Bronchial epithelial cell (primary cell): Measurements from ENCODE around the gene ELK4. TPM values are rescaled to one million over a fixed set of nuclear protein-coding genes. Genes with fewer than 3 reads are reported as not detected.

ENCODE experiments used
- DNase-seq: peaks from one replicate; pipeline ENCODE4 v3.0.0-alpha.2; 2010; ENCODE audit warnings: low read depth
- FAIRE-seq: peaks from 2 replicates; lab custom pipeline; 2011; peaks lifted over from hg19 to GRCh38; lab: Jason Lieb, UNC
- H3K27me3 ChIP-seq: 2 replicates; pipeline ENCODE4 v1.5.1; 2011; ENCODE audit warnings: low read length; ENCODE audit not compliant: control insufficient read depth, insufficient read depth
- H3K36me3 ChIP-seq: 2 replicates; pipeline ENCODE4 v1.5.1; 2011; ENCODE audit warnings: low read length; ENCODE audit not compliant: control insufficient read depth, insufficient read depth
- H3K4me3 ChIP-seq: 2 replicates; pipeline ENCODE4 v1.5.1; 2011; ENCODE audit warnings: mild to moderate bottlenecking, low read depth, low read length, control low read depth
- CTCF ChIP-seq: IDR thresholded peaks from 2 replicates; pipeline ENCODE4 v1.5.1; 2011; ENCODE audit warnings: mild to moderate bottlenecking, moderate library complexity, low read length, control low read depth, inconsistent platforms; ENCODE audit not compliant: insufficient read depth, severe bottlenecking
- total RNA-seq: library from RNA; depleted of rRNA; stranded (reverse); fragments of >200 nt; gene quantifications from 2 replicates; pipeline ENCODE4 v1.2.1, GENCODE V29; 2014

ELK4 gene
- total RNA-seq, 1 donor from 2014 or later: 10.8 TPM

GRCh38 chr1:205676597-205676996 lies 44.8 kb upstream of the ELK4 start:
- no peaks in the 10 kb centered on the region for H3K36me3 ChIP-seq
- FAIRE-seq: no peak
- no peak for DNase-seq
- no peaks in the 10 kb centered on the region for H3K27me3 ChIP-seq
- no peak for TF ChIP-seq CTCF
- no peak overlapping the region for H3K4me3 ChIP-seq

DNA sequence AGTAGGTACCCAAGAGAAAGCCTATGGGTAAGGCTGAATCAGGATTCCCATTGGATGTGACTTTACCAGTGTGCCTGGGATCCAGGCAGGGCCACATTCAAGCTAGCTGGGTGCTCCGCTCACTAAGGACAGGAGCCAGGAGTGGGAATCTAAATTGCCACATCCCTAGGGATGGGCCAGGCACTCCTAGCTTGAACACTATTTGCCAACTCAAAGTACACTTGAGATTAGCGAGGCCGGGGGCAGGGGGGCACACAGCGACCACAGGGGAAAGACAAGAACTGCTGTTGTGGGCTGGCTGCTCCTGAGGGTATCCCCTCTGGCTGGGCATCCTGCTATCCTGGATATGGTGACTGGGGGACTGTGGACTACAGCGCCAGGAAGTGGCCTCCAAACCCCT lies 44.2 kb upstream of the ELK4 start:
- DNase-seq (no peak), FAIRE-seq (no peak)
- H3K36me3 ChIP-seq: no peaks in the 10 kb centered on the region
- no peak overlapping the region for H3K4me3 ChIP-seq
- H3K27me3 ChIP-seq: no peaks in the 10 kb centered on the region
- no peak for TF ChIP-seq CTCF

DNA sequence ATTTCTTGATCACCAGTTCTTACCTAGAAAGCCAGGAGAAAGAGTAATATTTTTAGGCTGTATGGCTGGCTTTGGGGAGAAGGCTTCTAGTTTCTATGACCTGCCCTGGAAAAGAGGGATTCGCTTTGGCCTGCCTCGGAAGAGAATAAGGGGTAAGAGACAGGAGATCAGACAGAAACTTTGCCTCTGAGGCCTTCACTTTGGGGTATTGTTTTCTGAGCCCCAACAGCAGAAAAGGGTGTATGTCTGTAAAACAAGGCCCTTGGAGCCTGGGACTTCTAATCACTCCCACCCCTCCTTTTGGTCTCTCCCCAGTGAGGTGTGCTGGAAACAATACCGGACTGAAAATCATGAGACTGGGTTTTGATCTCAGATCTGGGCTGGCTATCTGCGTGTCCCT lies 43.4 kb upstream of the ELK4 start:
- no peak for DNase-seq
- no peak for TF ChIP-seq CTCF
- H3K36me3 ChIP-seq: no peaks in the 10 kb centered on the region
- H3K27me3 ChIP-seq: no peaks in the 10 kb centered on the region
- FAIRE-seq: no peak
- H3K4me3 ChIP-seq: no peak overlapping the region

DNA sequence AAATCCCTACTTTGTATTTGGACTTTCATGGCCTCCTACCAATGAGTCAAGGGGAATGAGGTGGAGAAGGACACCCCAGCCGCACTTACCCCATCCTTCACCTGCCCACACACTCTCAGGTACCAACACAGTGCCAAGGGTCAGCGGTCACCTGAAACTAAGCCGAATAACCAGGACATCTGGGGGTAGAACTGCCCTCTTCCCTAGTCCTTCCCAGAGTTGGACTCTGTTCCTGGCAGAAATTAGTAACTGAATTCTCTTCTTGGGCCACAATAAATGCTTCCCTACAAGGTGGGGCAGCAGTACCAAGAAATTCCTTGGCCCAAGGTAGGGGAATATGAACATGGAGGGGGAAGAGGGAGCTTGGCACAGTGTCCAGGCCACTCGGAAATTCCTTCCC lies 41.2 kb upstream of the ELK4 start:
- no peaks in the 10 kb centered on the region for H3K36me3 ChIP-seq
- no peak for FAIRE-seq
- H3K4me3 ChIP-seq: no peak overlapping the region
- TF ChIP-seq CTCF: no peak
- DNase-seq: no peak
- H3K27me3 ChIP-seq: no peaks in the 10 kb centered on the region

DNA sequence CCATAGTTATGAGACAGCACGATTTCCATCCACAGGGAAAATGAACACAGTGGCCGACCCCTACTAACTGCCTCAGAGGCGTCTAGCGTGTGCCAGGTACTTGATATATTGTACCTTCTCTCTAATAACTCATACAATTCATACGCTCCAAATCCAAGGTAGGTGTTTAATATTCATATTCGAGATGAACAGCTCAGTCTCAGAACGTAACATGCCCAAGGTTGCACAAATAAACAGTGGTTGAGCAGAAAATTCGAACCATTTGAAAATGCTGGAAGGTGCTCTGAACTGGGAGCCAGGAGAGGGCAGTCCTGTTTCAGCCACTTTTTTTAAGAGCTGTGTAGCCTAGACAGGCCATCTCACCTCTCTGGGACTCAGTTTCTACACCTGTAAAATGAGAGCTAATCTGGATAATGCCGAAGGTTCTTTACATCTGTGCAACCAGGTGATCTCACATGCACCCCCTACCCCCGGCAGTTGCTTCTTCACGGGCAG lies 40.6 kb upstream of the ELK4 start:
- DNase-seq (no peak), FAIRE-seq (no peak)
- H3K36me3 ChIP-seq: no peaks in the 10 kb centered on the region
- H3K27me3 ChIP-seq: no peaks in the 10 kb centered on the region
- H3K4me3 ChIP-seq: no peak overlapping the region
- TF ChIP-seq CTCF: no peak

DNA sequence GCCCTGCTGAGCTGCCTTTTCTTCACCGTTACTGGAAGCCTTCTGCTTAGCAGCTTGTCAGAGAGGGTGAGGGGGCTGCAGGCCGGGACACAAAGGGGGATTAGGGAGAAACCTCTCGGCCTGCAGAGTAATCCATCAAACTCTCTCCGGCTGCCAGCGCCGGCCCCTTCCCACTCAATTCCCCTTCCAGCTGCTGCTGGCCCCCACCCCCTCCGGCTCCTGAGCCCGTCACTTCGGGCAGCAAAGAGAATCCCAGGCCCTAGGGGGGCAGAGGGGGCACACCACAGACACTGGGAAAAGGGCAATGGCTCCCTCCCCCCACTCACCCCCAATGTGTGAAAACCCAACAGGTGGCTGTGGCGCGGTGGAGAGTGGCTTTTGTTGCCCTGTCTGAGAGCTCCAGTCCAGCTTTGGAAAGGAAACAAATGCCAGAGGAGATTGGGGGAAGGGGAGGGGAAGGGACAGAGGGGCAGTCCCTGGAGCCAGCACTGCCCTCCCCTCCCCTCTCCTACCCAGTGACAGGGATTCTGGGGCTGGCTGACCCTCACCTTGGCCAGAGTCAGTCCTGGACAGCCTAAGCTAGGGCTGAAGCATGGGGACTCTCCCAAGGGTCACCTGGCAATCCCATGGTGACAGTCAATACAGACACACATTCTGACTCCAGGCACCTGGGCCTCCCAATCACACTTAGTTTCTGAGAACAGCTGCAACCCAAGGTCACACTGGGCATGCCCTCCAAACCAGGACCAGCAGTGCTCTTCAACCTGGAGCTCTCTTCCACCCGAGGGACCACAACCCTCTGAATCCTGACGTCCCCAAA lies 39.0 kb upstream of the ELK4 start:
- FAIRE-seq (no peak), DNase-seq (no peak)
- Histone ChIP-seq H3K36me3 (no peaks in the 10 kb centered on the region), H3K4me3 (no peak overlapping the region), H3K27me3 (no peaks in the 10 kb centered on the region)
- TF ChIP-seq CTCF: no peak
